Loucy (cell line): Measurements from ENCODE around the gene RTP2.

Experiments
- H2AFZ ChIP-seq: fragments of 200-600 bp; sonication (generic); 2 replicates; pipeline ENCODE4 v1.6.0; 2016; ENCODE audit warnings: antibody characterized with exemption, mild to moderate bottlenecking, low read length, moderate library complexity
- H3F3A ChIP-seq: fragments of 200-600 bp; 2 replicates; pipeline ENCODE4 v1.6.0; 2016; ENCODE audit warnings: antibody characterized with exemption, low read depth, mild to moderate bottlenecking
- H3K27me3 ChIP-seq: fragments of 200-600 bp; sonication (generic); 2 replicates; pipeline ENCODE4 v1.6.1; 2014; ENCODE audit warnings: low read length, mild to moderate bottlenecking; ENCODE audit not compliant: insufficient read depth, poor library complexity, severe bottlenecking
- H3K36me3 ChIP-seq: fragments of 200-600 bp; sonication (generic); 2 replicates; pipeline ENCODE4 v1.6.1; 2016; ENCODE audit warnings: low read length; ENCODE audit not compliant: insufficient read depth
- H3K4me1 ChIP-seq: fragments of 200-600 bp; sonication (generic); 2 replicates; pipeline ENCODE4 v1.5.1; 2014; ENCODE audit warnings: low read length, mild to moderate bottlenecking; ENCODE audit not compliant: insufficient read depth, poor library complexity, severe bottlenecking
- H3K4me2 ChIP-seq: fragments of 200-600 bp; sonication (generic); 2 replicates; pipeline ENCODE4 v1.6.0; 2014; ENCODE audit warnings: antibody characterized with exemption, low read length, low read depth, mild to moderate bottlenecking; ENCODE audit not compliant: poor library complexity, severe bottlenecking
- H3K4me3 ChIP-seq: fragments of 200-600 bp; sonication (generic); 2 replicates; pipeline ENCODE4 v1.5.1; 2014; ENCODE audit warnings: low read length, mild to moderate bottlenecking, mixed read lengths; ENCODE audit not compliant: poor library complexity, severe bottlenecking
- H3K79me2 ChIP-seq: fragments of 200-600 bp; sonication (generic); 2 replicates; pipeline ENCODE4 v1.6.1; 2014; ENCODE audit warnings: low read length; ENCODE audit not compliant: insufficient read depth
- H3K9ac ChIP-seq: fragments of 200-600 bp; sonication (generic); 2 replicates; pipeline ENCODE4 v1.6.0; 2014; ENCODE audit warnings: mild to moderate bottlenecking, low read depth, low read length, moderate library complexity; ENCODE audit not compliant: poor library complexity, severe bottlenecking
- H3K9me2 ChIP-seq: fragments of 200-600 bp; sonication (generic); replicated peaks from 2 replicates; pipeline ENCODE4 v1.6.1; 2016; ENCODE audit warnings: low read depth, low read length, mixed read lengths
- H3K9me3 ChIP-seq: fragments of 200-600 bp; sonication (generic); 2 replicates; pipeline ENCODE4 v1.6.1; 2014; ENCODE audit warnings: mild to moderate bottlenecking, antibody characterized with exemption, low read length, low read depth; ENCODE audit not compliant: insufficient read depth
- H4K20me1 ChIP-seq: fragments of 200-600 bp; sonication (generic); 2 replicates; pipeline ENCODE4 v1.6.0; 2014; ENCODE audit warnings: antibody characterized with exemption, low read length, mild to moderate bottlenecking; ENCODE audit not compliant: insufficient read depth, poor library complexity, severe bottlenecking
- EZH2phosphoT487 ChIP-seq: fragments of 200-600 bp; IDR thresholded peaks from 2 replicates; pipeline ENCODE4 v1.6.1; 2018; ENCODE audit warnings: antibody characterized with exemption, mild to moderate bottlenecking, moderate library complexity, borderline replicate concordance
- TF ChIP-seq, protein P1 (sequence below): fragments of 200-600 bp; sonication (generic); conservative IDR thresholded peaks from 2 replicates; pipeline ENCODE4 v1.5.1; 2014; ENCODE audit warnings: mild to moderate bottlenecking, antibody characterized with exemption, low read length

RTP2 gene

DNA sequence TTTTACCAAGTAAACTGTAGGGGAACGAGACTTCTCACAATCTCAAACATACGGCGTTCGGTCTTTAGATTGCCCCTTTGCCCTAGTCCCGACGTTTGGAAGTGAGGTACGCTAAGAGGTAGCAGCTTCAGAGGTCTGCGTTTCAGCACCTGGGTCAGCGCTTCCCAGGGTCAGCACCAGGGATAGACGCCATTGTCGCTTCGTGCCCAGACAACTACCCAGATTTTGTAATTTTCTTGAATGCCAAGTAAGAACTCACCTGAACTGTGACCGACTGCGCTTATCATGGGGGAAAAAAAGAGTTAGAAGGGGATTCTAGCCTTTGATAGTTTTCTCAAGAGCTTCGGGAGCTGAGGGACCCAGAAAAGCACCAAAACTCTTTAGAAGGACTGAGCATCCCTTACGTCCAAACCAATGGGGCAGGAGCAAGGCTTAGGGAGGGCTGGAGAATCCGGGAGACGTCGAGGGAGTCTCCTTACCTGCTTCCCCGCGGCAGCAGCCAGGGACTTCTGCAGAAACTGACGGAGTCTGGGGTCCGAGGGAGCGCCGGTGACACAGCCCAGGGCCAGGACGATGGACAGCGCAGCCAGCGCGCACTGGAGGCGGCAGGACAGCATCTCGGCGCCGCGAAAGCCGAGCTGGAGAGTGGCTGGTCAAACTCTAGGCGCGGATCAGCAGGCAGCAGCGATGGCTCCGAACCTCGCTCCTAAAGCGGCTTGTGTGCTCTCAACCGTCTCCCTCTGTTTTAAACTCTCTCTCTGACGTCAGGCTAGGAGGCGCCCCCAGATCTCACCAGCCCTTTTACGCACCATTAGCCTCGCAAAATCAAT lies 32.5 kb downstream of the RTP2 start, which contains the start of gene SST:
Gene SST, minus strand, starts transcription at position 720 of the 830 bp plus-strand sequence. Its CDS starts 103 bp downstream, at position 617.
- Histone ChIP-seq H3K79me2 (no peaks in the 10 kb centered on the region), H3K4me2 (no peak within 1 kb of the TSS), H3K36me3 (no peaks in the 10 kb centered on the region), H3F3A (no peaks in the 10 kb centered on the region), H3K9me2 (no peaks in the 10 kb centered on the region), H3K4me1 (no peaks in the 10 kb centered on the region), H4K20me1 (no peaks in the 10 kb centered on the region), H3K9me3 (no peaks in the 10 kb centered on the region), H3K27me3 (no peaks in the 10 kb centered on the region), H2AFZ (no peak within 1 kb of the TSS), H3K9ac (no peak within 1 kb of the TSS), H3K4me3 (no peak within 1 kb of the TSS)
- TF ChIP-seq EZH2phosphoT487: no peak
- TF ChIP-seq, protein P1, sequence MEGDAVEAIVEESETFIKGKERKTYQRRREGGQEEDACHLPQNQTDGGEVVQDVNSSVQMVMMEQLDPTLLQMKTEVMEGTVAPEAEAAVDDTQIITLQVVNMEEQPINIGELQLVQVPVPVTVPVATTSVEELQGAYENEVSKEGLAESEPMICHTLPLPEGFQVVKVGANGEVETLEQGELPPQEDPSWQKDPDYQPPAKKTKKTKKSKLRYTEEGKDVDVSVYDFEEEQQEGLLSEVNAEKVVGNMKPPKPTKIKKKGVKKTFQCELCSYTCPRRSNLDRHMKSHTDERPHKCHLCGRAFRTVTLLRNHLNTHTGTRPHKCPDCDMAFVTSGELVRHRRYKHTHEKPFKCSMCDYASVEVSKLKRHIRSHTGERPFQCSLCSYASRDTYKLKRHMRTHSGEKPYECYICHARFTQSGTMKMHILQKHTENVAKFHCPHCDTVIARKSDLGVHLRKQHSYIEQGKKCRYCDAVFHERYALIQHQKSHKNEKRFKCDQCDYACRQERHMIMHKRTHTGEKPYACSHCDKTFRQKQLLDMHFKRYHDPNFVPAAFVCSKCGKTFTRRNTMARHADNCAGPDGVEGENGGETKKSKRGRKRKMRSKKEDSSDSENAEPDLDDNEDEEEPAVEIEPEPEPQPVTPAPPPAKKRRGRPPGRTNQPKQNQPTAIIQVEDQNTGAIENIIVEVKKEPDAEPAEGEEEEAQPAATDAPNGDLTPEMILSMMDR: no peak

DNA sequence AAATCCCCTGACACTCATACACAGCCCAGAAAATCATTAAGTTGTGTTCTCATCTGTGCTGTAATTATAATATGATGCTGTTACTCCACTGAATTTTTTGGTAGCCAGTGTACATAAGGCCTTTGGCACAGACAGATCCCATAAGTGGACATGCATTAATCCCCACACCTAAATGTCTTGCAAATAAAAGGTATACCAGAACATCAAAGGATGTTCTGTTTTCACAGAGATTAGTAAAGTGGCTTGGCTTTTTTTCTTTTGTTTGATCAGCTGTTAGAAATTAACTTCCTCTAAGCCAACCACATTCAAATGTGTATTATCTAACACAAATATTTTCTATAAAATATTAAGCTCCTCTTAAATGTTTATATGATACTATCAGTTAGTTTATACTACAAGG lies 34.8 kb downstream of the RTP2 start:
- peaks cover 7% of the 10 kb centered on the region for H3K27me3 ChIP-seq
- H4K20me1 ChIP-seq: no peaks in the 10 kb centered on the region
- H3K4me2 ChIP-seq: no peak overlapping the region
- no peaks in the 10 kb centered on the region for H3K9me2 ChIP-seq
- no peaks in the 10 kb centered on the region for H3F3A ChIP-seq
- H3K36me3 ChIP-seq: no peaks in the 10 kb centered on the region
- no peaks in the 10 kb centered on the region for H3K4me1 ChIP-seq
- no peaks in the 10 kb centered on the region for H3K9me3 ChIP-seq
- H2AFZ ChIP-seq: no peak overlapping the region
- no peak overlapping the region for H3K9ac ChIP-seq
- no peak overlapping the region for H3K4me3 ChIP-seq
- H3K79me2 ChIP-seq: no peaks in the 10 kb centered on the region
- TF ChIP-seq, protein P1: no peak
- TF ChIP-seq EZH2phosphoT487: no peak

DNA sequence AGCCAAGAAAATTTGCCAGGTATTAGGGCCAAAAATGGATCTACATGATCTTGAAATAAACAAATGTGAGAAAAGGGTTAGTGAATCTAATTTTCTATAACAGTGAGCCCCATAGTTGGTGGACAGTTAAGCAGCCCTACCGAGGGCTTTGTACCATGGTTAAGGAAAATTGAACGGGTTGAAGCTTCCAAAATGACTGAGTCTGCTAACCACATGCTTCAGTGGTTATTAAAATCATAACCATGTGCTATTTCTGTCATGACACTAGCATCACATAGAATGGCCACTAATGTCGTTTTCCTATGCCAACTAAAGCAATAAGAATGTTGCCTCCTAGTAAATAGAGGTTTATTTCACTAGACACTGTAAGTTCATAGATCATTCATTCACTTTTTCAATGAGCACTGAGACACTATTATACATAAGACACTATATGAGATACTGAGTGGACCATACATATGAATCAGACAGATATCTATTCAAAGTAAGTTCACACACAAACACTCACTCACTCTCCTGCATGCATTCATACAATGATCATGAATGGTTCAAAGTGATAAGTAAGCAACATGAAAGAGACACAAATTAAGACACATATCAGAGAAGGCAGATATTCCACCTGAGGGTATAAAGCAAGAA lies 36.5 kb downstream of the RTP2 start:
- no peaks in the 10 kb centered on the region for H4K20me1 ChIP-seq
- no peaks in the 10 kb centered on the region for H3K4me1 ChIP-seq
- H3F3A ChIP-seq: no peaks in the 10 kb centered on the region
- H3K9ac ChIP-seq: no peak overlapping the region
- no peaks in the 10 kb centered on the region for H3K79me2 ChIP-seq
- H2AFZ ChIP-seq: no peak overlapping the region
- H3K9me3 ChIP-seq: no peaks in the 10 kb centered on the region
- no peaks in the 10 kb centered on the region for H3K9me2 ChIP-seq
- H3K4me2 ChIP-seq: no peak overlapping the region
- no peaks in the 10 kb centered on the region for H3K36me3 ChIP-seq
- no peak overlapping the region for H3K4me3 ChIP-seq
- H3K27me3 ChIP-seq: peaks cover 7% of the 10 kb centered on the region
- no peak for TF ChIP-seq EZH2phosphoT487
- TF ChIP-seq, protein P1: no peak
